HCT116 (cell line): ENCODE data around the gene KMT2C. TPM values are rescaled to one million over a fixed set of nuclear protein-coding genes. Genes with fewer than 3 reads are reported as not detected.

ENCODE experiments used
- ATAC-seq: fragments of 200-7000 bp; cut with Tn5 transposase; 2 replicates; pipeline ENCODE4 v1.9.1; 2020; ENCODE audit warnings: mild to moderate bottlenecking, moderate library complexity
- BruUV-seq: library from RNA; stranded (reverse); fragments of 400-500 nt; replicated peaks from 2 replicates; lab custom pipeline; 2021; lab: Mats Ljungman, UMichigan
- CTCF ChIA-PET: fragments of 300-600 bp; sonication (Branson Sonifier 250); formaldehyde crosslinking; loops from one replicate; lab custom pipeline; 2021; ENCODE audit warnings: antibody characterized with exemption; lab: Charles Lee
- POLR2A ChIA-PET: fragments of 300-600, 350-600 bp; sonication (Branson Sonifier 250); formaldehyde crosslinking; loops from one replicate; lab custom pipeline; 2021; ENCODE audit warnings: antibody characterized with exemption; lab: Charles Lee
- RAD21 ChIA-PET, 2 experiments: fragments of 300-600 bp; sonication (Branson Sonifier 250); formaldehyde crosslinking; loops; one replicate each; lab custom pipeline; 2023; ENCODE audit warnings: low total read pairs in 2 of 2; ENCODE audit not compliant: uncharacterized antibody in 2 of 2, unreplicated experiment in 2 of 2, low non-redundant PET in 1 of 2; lab: Charles Lee
- DNase-seq: peaks from one replicate; pipeline ENCODE4 v3.0.0-alpha.2; 2010; ENCODE audit warnings: low read depth, low spot score
- H2AFZ ChIP-seq: fragments of 200-600 bp; shearing (Covaris generic), sonication (generic); 2 replicates; pipeline ENCODE4 v1.6.1; 2017; ENCODE audit warnings: low read depth, mixed run types, mixed read lengths, antibody characterized with exemption, low read length; ENCODE audit not compliant: poor library complexity, severe bottlenecking
- H3K27ac ChIP-seq: 2 replicates; pipeline ENCODE4 v1.5.1; 2012; ENCODE audit warnings: low read depth, low read length
- H3K27me3 ChIP-seq: fragments of 200-600 bp; sonication (generic); 2 replicates; pipeline ENCODE4 v1.6.1; 2016; ENCODE audit warnings: mixed run types, low read length, mixed read lengths; ENCODE audit not compliant: insufficient read depth
- H3K36me3 ChIP-seq, 2 experiments: fragments of 200-500 bp in 1 of 2; fragments of 200-600 bp in 1 of 2; sonication (Bioruptor generic) in 1 of 2; sonication (generic) in 1 of 2; 2 replicates each; pipeline versions ENCODE4 v1.5.1 to v1.6.1; 2014 to 2016; ENCODE audit warnings: low read length in 2 of 2, inconsistent platforms in 1 of 2, mixed read lengths in 1 of 2, mixed run types in 1 of 2; ENCODE audit not compliant: insufficient read depth in 2 of 2, control insufficient read depth in 1 of 2
- H3K4me1 ChIP-seq, 2 experiments: fragments of 200-600 bp in 1 of 2; sonication (generic) in 1 of 2; 2 replicates each; pipeline versions ENCODE4 v1.5.1 to v1.6.1; 2012 to 2017; ENCODE audit warnings: low read length in 2 of 2, inconsistent platforms in 1 of 2, mild to moderate bottlenecking in 1 of 2, mixed read lengths in 1 of 2, mixed run types in 1 of 2, moderate library complexity in 1 of 2; ENCODE audit not compliant: insufficient read depth in 2 of 2, control insufficient read depth in 1 of 2
- H3K4me2 ChIP-seq: fragments of 200-600 bp; sonication (generic); 2 replicates; pipeline ENCODE4 v1.6.1; 2017; ENCODE audit warnings: mixed run types, low read length, mixed read lengths
- H3K4me3 ChIP-seq, 2 experiments: fragments of 200-600 bp in 1 of 2; sonication (generic) in 1 of 2; replicated peaks in 1 of 2; 2 replicates each; pipeline ENCODE4 v1.5.1; 2011 to 2016; ENCODE audit warnings: low read length in 2 of 2, control low read depth in 1 of 2, low read depth in 1 of 2, mild to moderate bottlenecking in 1 of 2, mixed read lengths in 1 of 2, mixed run types in 1 of 2
- H3K79me2 ChIP-seq: fragments of 200-600 bp; sonication (generic); 2 replicates; pipeline ENCODE4 v1.6.1; 2017; ENCODE audit warnings: mild to moderate bottlenecking, mixed run types, low read length, moderate library complexity, mixed read lengths; ENCODE audit not compliant: insufficient read depth
- H3K9ac ChIP-seq: fragments of 200-600 bp; sonication (generic); 2 replicates; pipeline ENCODE4 v1.6.1; 2016; ENCODE audit warnings: low read length, mixed read lengths
- H3K9me2 ChIP-seq: fragments of 200-600 bp; sonication (generic), shearing (Covaris generic); 2 replicates; pipeline ENCODE4 v1.6.1; 2017; ENCODE audit warnings: mixed run types, mild to moderate bottlenecking, moderate library complexity; ENCODE audit not compliant: insufficient read depth
- H3K9me3 ChIP-seq, 2 experiments: fragments of 200-500 bp in 1 of 2; fragments of 200-600 bp in 1 of 2; sonication (Bioruptor generic) in 1 of 2; sonication (generic) in 1 of 2; 2 replicates each; pipeline ENCODE4 v1.6.1; 2014 to 2017; ENCODE audit warnings: low read length in 2 of 2, mixed read lengths in 2 of 2, inconsistent platforms in 1 of 2, low read depth in 1 of 2, mild to moderate bottlenecking in 1 of 2, mixed run types in 1 of 2, moderate library complexity in 1 of 2; ENCODE audit not compliant: control insufficient read depth in 1 of 2, insufficient read depth in 1 of 2
- H4K20me1 ChIP-seq: fragments of 200-600 bp; sonication (generic), shearing (Covaris generic); 2 replicates; pipeline ENCODE4 v1.6.1; 2017; ENCODE audit warnings: mixed run types, mild to moderate bottlenecking, moderate library complexity; ENCODE audit not compliant: insufficient read depth
- CBX3 ChIP-seq: IDR thresholded peaks from 2 replicates; pipeline ENCODE4 v1.6.1; 2012; ENCODE audit warnings: low read depth
- CEBPB ChIP-seq: IDR thresholded peaks from 2 replicates; pipeline ENCODE4 v1.6.1; 2012; ENCODE audit warnings: low read depth
- EGR1 ChIP-seq: IDR thresholded peaks from 2 replicates; pipeline ENCODE4 v1.6.1; 2012; ENCODE audit warnings: low read depth
- ELF1 ChIP-seq: IDR thresholded peaks from 2 replicates; pipeline ENCODE4 v1.6.1; 2012; ENCODE audit warnings: low read depth, borderline replicate concordance
- EZH2 ChIP-seq: fragments of 200-600 bp; sonication (generic); IDR thresholded peaks from 2 replicates; pipeline ENCODE4 v1.6.1; 2017; ENCODE audit warnings: antibody characterized with exemption, mixed run types
- EZH2phosphoT487 ChIP-seq: fragments of 200-600 bp; IDR thresholded peaks from 2 replicates; pipeline ENCODE4 v1.6.1; 2018; ENCODE audit warnings: antibody characterized with exemption, borderline replicate concordance
- FOSL1 ChIP-seq: IDR thresholded peaks from 2 replicates; pipeline ENCODE4 v1.6.1; 2012; ENCODE audit warnings: low read depth
- JUND ChIP-seq: IDR thresholded peaks from 2 replicates; pipeline ENCODE4 v1.6.1; 2012
- POLR2A ChIP-seq: IDR thresholded peaks from 2 replicates; pipeline ENCODE4 v1.7.0; 2011; ENCODE audit warnings: borderline replicate concordance; ENCODE audit not compliant: insufficient read depth, insufficient read length; ENCODE audit errors: extremely low read depth
- SP1 ChIP-seq: IDR thresholded peaks from 2 replicates; pipeline ENCODE4 v1.6.1; 2012; ENCODE audit warnings: low read depth
- TCF7L2 ChIP-seq: IDR thresholded peaks from 2 replicates; pipeline ENCODE4 v1.7.0; 2011; ENCODE audit warnings: borderline replicate concordance, inconsistent platforms; ENCODE audit not compliant: insufficient read depth, insufficient read length; ENCODE audit errors: extremely low read depth
- YY1 ChIP-seq: IDR thresholded peaks from 2 replicates; pipeline ENCODE4 v1.6.1; 2011; ENCODE audit warnings: low read length, low read depth, moderate library complexity, mild to moderate bottlenecking; ENCODE audit not compliant: insufficient replicate concordance; ENCODE audit errors: extremely low read depth
- ZFX ChIP-seq: fragments of 450-650 bp; IDR thresholded peaks from 2 replicates; pipeline ENCODE4 v1.6.1; 2017
- intact Hi-C: fragments of 100-400 bp; cut with micrococcal nuclease; formaldehyde crosslinking; loops from 2 replicates; pipeline ENCODE4 v1.10.0; 2022
- total RNA-seq: library from RNA; stranded (reverse); gene quantifications from one replicate; pipeline ENCODE4 v1.2.1, GENCODE V29; 2021; ENCODE audit not compliant: unreplicated experiment
- TF ChIP-seq, protein P1 (sequence below): IDR thresholded peaks from 2 replicates; pipeline ENCODE4 v1.6.1; 2012

The KMT2C gene
- total RNA-seq, 1 experiment from 2014 or later: 22.9 TPM

DNA sequence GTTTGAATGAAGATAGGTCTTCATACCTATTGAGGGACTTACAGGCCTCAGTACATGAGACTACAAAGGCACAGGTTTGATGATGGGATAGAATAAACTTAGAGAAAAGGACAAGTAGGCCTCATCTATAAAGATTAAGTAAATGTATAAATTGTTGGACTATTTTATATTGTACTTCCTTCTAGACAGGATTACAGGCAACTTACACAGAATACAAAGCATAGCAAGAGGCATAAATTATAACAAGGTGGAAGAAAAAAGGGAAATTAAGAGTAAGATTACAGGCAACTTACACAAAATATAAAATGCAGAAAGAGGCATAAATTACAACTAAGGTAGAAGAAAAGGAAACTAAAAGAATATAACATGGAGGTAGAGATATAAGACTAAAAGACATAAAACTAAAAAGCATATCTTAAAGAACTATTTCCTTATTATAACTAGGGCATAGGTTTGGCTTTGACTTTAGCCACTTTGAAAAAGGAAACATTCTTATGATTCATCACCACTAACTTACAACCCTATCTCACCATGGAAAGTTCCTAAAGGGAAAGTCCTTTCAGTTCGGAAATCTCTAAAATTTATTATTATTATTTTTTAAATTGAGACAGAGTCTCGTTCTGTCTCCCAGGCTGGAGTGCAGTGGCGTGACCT, 257.3 kb downstream of the KMT2C start:
- Histone ChIP-seq H3K9ac (no peak overlapping the region), H3K27ac (no peak overlapping the region), H4K20me1 (peaks cover 6% of the 10 kb centered on the region; the same call in 1 of the 2 replicates), H3K79me2 (no peaks in the 10 kb centered on the region)
- POLR2A ChIA-PET: no interaction called here
- DNase-seq: no peak
- no peak for TF ChIP-seq CEBPB
- TF ChIP-seq YY1: no peak
- TF ChIP-seq, all 23 proteins: peak for 0
- intact Hi-C loops: no loop called here
- H3K4me1 ChIP-seq: no peaks in the 10 kb centered on the region
- H3K9me2 ChIP-seq: no peaks in the 10 kb centered on the region
- BruUV-seq: no TSS peak
- RAD21 ChIA-PET: no interaction called here
- H3K36me3 ChIP-seq: peaks cover 33 to 36% of the 10 kb centered on the region in 2 experiments; a peak in 3 of 4 replicates
- no peaks in the 10 kb centered on the region for H3K9me3 ChIP-seq
- no peak overlapping the region for H3K4me3 ChIP-seq
- no peak overlapping the region for H3K4me2 ChIP-seq
- no peak for ATAC-seq
- CTCF ChIA-PET: no interaction called here
- H2AFZ ChIP-seq: no peak overlapping the region
- H3K27me3 ChIP-seq: no peaks in the 10 kb centered on the region

DNA sequence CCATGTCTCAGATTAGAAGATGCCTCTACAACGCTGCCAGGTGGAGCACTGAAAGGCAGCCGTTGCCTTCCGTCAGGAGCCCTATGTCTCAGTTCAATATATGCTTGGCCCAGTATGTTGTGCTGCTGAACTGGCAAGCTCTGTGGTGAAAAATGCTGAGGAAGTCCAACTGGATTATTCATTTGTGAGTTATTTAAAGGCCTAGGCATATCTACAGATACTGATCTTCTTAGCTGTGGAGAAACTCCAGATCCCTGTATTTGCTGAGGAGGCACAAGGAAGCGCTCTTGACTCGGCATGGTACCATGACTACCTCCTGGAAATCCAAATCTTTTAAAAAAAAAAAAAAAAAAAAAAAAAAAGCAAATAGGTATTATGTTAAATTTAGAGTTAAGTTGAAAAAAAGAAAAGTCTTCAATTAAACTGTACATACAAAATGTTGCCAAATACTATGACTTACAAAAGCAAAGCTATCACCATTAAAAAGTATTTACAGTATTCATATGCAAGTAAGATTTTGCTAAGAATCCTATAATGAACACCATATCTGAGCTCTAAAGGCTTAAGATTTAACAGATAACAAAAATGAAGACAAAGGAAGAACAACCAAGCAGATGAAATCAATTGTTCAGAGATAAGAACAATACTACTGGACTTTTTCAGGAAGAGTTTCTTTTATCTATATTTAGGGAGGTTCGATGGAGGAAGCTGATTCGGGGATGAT, 258.0 kb downstream of the KMT2C start:
- POLR2A ChIA-PET: no interaction called here
- H2AFZ ChIP-seq: no peak overlapping the region

More for the DNA sequence above, 258.0 kb downstream of the KMT2C start:
- no peak for DNase-seq
- no TSS peak for BruUV-seq
- no peak for ATAC-seq
- no peaks in the 10 kb centered on the region for H3K79me2 ChIP-seq
- intact Hi-C loops: no loop called here
- H4K20me1 ChIP-seq: peaks cover 6% of the 10 kb centered on the region; the same call in 1 of the 2 replicates
- ChIA-PET RAD21 (no interaction called here), CTCF (no interaction called here)
- no peak overlapping the region for H3K4me3 ChIP-seq
- H3K4me1 ChIP-seq: no peaks in the 10 kb centered on the region
- H3K27me3 ChIP-seq: no peaks in the 10 kb centered on the region
- H3K27ac ChIP-seq: no peak overlapping the region
- H3K9ac ChIP-seq: no peak overlapping the region
- TF ChIP-seq TCF7L2 (no peak), CEBPB (no peak), EGR1 (no peak), JUND (no peak), CBX3 (no peak), SP1 (no peak), YY1 (no peak), ELF1 (no peak), POLR2A (no peak), FOSL1 (no peak), ZFX (no peak), EZH2phosphoT487 (no peak), EZH2 (no peak)
- TF ChIP-seq, protein P1, sequence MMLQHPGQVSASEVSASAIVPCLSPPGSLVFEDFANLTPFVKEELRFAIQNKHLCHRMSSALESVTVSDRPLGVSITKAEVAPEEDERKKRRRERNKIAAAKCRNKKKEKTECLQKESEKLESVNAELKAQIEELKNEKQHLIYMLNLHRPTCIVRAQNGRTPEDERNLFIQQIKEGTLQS: no peak
- H3K9me2 ChIP-seq: no peaks in the 10 kb centered on the region
- H3K4me2 ChIP-seq: no peak overlapping the region
- H3K9me3 ChIP-seq: no peaks in the 10 kb centered on the region
- peaks cover 33 to 36% of the 10 kb centered on the region in 2 experiments; a peak in 3 of 4 replicates for H3K36me3 ChIP-seq
